H1 (cell line): ENCODE measurements around the gene TMEM198. TPM values are rescaled to one million over a fixed set of nuclear protein-coding genes. Genes with fewer than 3 reads are reported as not detected.

Source experiments
- CTCF ChIA-PET: fragments of 300-600 bp; sonication (Branson Sonifier 250); formaldehyde crosslinking; loops from one replicate; lab custom pipeline; 2021; ENCODE audit not compliant: partially characterized antibody; lab: Charles Lee
- POLR2A ChIA-PET: fragments of 300-600 bp; sonication (Branson Sonifier 250); formaldehyde crosslinking; loops from one replicate; lab custom pipeline; 2021; ENCODE audit warnings: inconsistent platforms; ENCODE audit not compliant: partially characterized antibody; lab: Charles Lee
- DNase-seq, 2 experiments: peaks; one replicate each; pipeline versions ENCODE4 v3.0.0 to v3.0.0-alpha.2; 2010 to 2022; ENCODE audit warnings: low spot score in 2 of 2, low read depth in 1 of 2, mixed read lengths in 1 of 2
- FAIRE-seq: peaks from 2 replicates; lab custom pipeline; 2011; peaks lifted over from hg19 to GRCh38; lab: Jason Lieb, UNC
- H2AFZ ChIP-seq: 2 replicates; pipeline ENCODE4 v1.8.1; 2012; ENCODE audit warnings: low read length, inconsistent platforms
- H2AK5ac ChIP-seq: 2 replicates; pipeline ENCODE4 v1.6.1; 2013; ENCODE audit warnings: low read depth, low read length
- H2BK120ac ChIP-seq: replicated peaks from 2 replicates; pipeline ENCODE3; 2013; ENCODE audit warnings: low read depth, low read length, inconsistent platforms
- H2BK12ac ChIP-seq: 2 replicates; pipeline ENCODE4 v1.6.1; 2013; ENCODE audit warnings: low read depth, low read length
- H2BK15ac ChIP-seq: 2 replicates; pipeline ENCODE4 v1.6.1; 2013; ENCODE audit warnings: low read length
- H2BK20ac ChIP-seq: 2 replicates; pipeline ENCODE4 v1.6.1; 2013; ENCODE audit warnings: low read length
- H2BK5ac ChIP-seq: 2 replicates; pipeline ENCODE4 v1.6.1; 2013; ENCODE audit warnings: low read depth, low read length
- H3K14ac ChIP-seq: 2 replicates; pipeline ENCODE4 v1.6.1; 2013; ENCODE audit warnings: inconsistent platforms; ENCODE audit not compliant: insufficient read length
- H3K18ac ChIP-seq: 2 replicates; pipeline ENCODE4 v1.6.1; 2013; ENCODE audit warnings: low read length; ENCODE audit errors: extremely low read depth
- H3K23ac ChIP-seq: 2 replicates; pipeline ENCODE4 v1.6.1; 2013; ENCODE audit warnings: inconsistent platforms; ENCODE audit not compliant: insufficient read length
- H3K23me2 ChIP-seq: 2 replicates; pipeline ENCODE4 v1.6.1; 2013; ENCODE audit warnings: low read depth, low read length
- H3K27ac ChIP-seq: 2 replicates; pipeline ENCODE4 v1.6.1; 2011; ENCODE audit warnings: low read depth, low read length, inconsistent platforms
- H3K27me3 ChIP-seq, 4 experiments: replicated peaks in 1 of 4; 1 replicate in 1 of 4; 2 replicates in 3 of 4; pipeline versions ENCODE4 v1.6.1 to v1.8.1; 2011 to 2013; ENCODE audit warnings: low read length in 3 of 4, mild to moderate bottlenecking in 3 of 4, inconsistent platforms in 2 of 4, mixed read lengths in 2 of 4, moderate library complexity in 1 of 4; ENCODE audit not compliant: control insufficient read depth in 3 of 4, insufficient read depth in 3 of 4; ENCODE audit errors: extremely low read depth in 1 of 4
- H3K36me3 ChIP-seq, 4 experiments: 2 replicates each; pipeline versions ENCODE4 v1.6.1 to v1.8.1; 2011 to 2013; ENCODE audit warnings: mild to moderate bottlenecking in 4 of 4, low read length in 3 of 4, moderate library complexity in 2 of 4, control low read depth in 1 of 4, inconsistent platforms in 1 of 4; ENCODE audit not compliant: insufficient read depth in 4 of 4, control insufficient read depth in 2 of 4
- H3K4ac ChIP-seq: replicated peaks from 2 replicates; pipeline ENCODE3; 2013; ENCODE audit warnings: low read length, low read depth, mixed read lengths, inconsistent platforms; ENCODE audit not compliant: insufficient read length
- H3K4me1 ChIP-seq, 4 experiments: replicated peaks in 1 of 4; 1 replicate in 1 of 4; 2 replicates in 3 of 4; pipeline versions ENCODE4 v1.6.1 to v1.8.1; 2011 to 2013; ENCODE audit warnings: low read length in 3 of 4, inconsistent platforms in 2 of 4, mixed read lengths in 1 of 4; ENCODE audit not compliant: insufficient read depth in 4 of 4, control insufficient read depth in 3 of 4
- H3K4me2 ChIP-seq, 2 experiments: 2 replicates each; pipeline versions ENCODE4 v1.6.1 to v1.8.1; 2011 to 2013; ENCODE audit warnings: low read depth in 2 of 2, low read length in 2 of 2, control low read depth in 1 of 2, inconsistent platforms in 1 of 2, mild to moderate bottlenecking in 1 of 2; ENCODE audit not compliant: insufficient read depth in 1 of 2
- H3K4me3 ChIP-seq, 4 experiments: fragments of 200-600, 300-600 bp in 1 of 4; sonication (generic), shearing (Covaris generic), sonication (Bioruptor Twin) in 1 of 4; 2 replicates each; pipeline versions ENCODE4 v1.5.1 to v1.8.1; 2011 to 2016; ENCODE audit warnings: low read length in 4 of 4, low read depth in 3 of 4, control low read depth in 2 of 4, inconsistent platforms in 2 of 4, mild to moderate bottlenecking in 2 of 4, mixed read lengths in 1 of 4, moderate library complexity in 1 of 4; ENCODE audit not compliant: insufficient read depth in 2 of 4; ENCODE audit errors: extremely low read depth in 1 of 4
- H3K56ac ChIP-seq: replicated peaks from 2 replicates; pipeline ENCODE3; 2013; ENCODE audit warnings: low read depth, mild to moderate bottlenecking, mixed read lengths, low read length, inconsistent platforms; ENCODE audit not compliant: insufficient read length
- H3K79me1 ChIP-seq: 2 replicates; pipeline ENCODE4 v1.6.1; 2013; ENCODE audit warnings: low read depth, low read length, control low read depth
- H3K79me2 ChIP-seq, 2 experiments: 2 replicates each; pipeline versions ENCODE4 v1.6.1 to v1.8.1; 2012 to 2013; ENCODE audit warnings: low read length in 2 of 2, mild to moderate bottlenecking in 2 of 2, inconsistent platforms in 1 of 2; ENCODE audit not compliant: insufficient read depth in 2 of 2, control insufficient read depth in 1 of 2
- H3K9ac ChIP-seq, 4 experiments: replicated peaks in 1 of 4; 1 replicate in 1 of 4; 2 replicates in 3 of 4; pipeline versions ENCODE4 v1.6.1 to v1.8.1; 2011 to 2013; ENCODE audit warnings: low read depth in 3 of 4, low read length in 3 of 4, control low read depth in 2 of 4, mild to moderate bottlenecking in 2 of 4, moderate library complexity in 2 of 4, inconsistent platforms in 1 of 4; ENCODE audit errors: extremely low read depth in 1 of 4
- H3K9me3 ChIP-seq, 2 experiments: 2 replicates each; pipeline versions ENCODE4 v1.6.1 to v1.8.1; 2012 to 2013; ENCODE audit warnings: mild to moderate bottlenecking in 2 of 2, moderate library complexity in 2 of 2, control low read depth in 1 of 2, inconsistent platforms in 1 of 2, low read depth in 1 of 2, low read length in 1 of 2, mixed read lengths in 1 of 2; ENCODE audit not compliant: insufficient read depth in 2 of 2
- H4K20me1 ChIP-seq, 2 experiments: replicated peaks in 1 of 2; 2 replicates each; pipeline versions ENCODE3 to v1.8.1; 2011 to 2013; ENCODE audit warnings: inconsistent platforms in 2 of 2, low read length in 2 of 2, mild to moderate bottlenecking in 1 of 2; ENCODE audit not compliant: insufficient read depth in 2 of 2, control insufficient read depth in 1 of 2
- H4K5ac ChIP-seq: 2 replicates; pipeline ENCODE4 v1.6.1; 2013; ENCODE audit warnings: low read length, low read depth, mixed read lengths, inconsistent platforms; ENCODE audit not compliant: insufficient read length
- H4K8ac ChIP-seq: 2 replicates; pipeline ENCODE4 v1.8.0; 2013; ENCODE audit warnings: mild to moderate bottlenecking, moderate library complexity, low read length, inconsistent platforms; ENCODE audit not compliant: insufficient read depth; ENCODE audit errors: extremely low read depth
- H4K91ac ChIP-seq: replicated peaks from 2 replicates; pipeline ENCODE3; 2013; ENCODE audit warnings: low read length, mixed read lengths, inconsistent platforms; ENCODE audit not compliant: insufficient read length
- BACH1 ChIP-seq: IDR thresholded peaks from 2 replicates; pipeline ENCODE4 v1.6.1; 2012; ENCODE audit warnings: low read length, improper control_type of control experiment
- CHD2 ChIP-seq: IDR thresholded peaks from 2 replicates; pipeline ENCODE4 v1.6.1; 2012; ENCODE audit warnings: low read length, improper control_type of control experiment
- CTBP2 ChIP-seq: IDR thresholded peaks from 2 replicates; pipeline ENCODE4 v1.7.0; 2011; ENCODE audit warnings: borderline replicate concordance, mild to moderate bottlenecking, moderate library complexity, mixed read lengths, low read length; ENCODE audit not compliant: insufficient read depth, insufficient read length
- EGR1 ChIP-seq: IDR thresholded peaks from 2 replicates; pipeline ENCODE4 v1.6.1; 2011; ENCODE audit warnings: low read depth, low read length, borderline replicate concordance
- EP300 ChIP-seq, 2 experiments: IDR thresholded peaks; 1 replicate in 1 of 2; 2 replicates in 1 of 2; pipeline ENCODE4 v1.6.1; 2011 to 2012; ENCODE audit warnings: low read depth in 2 of 2, low read length in 2 of 2, mild to moderate bottlenecking in 2 of 2, borderline replicate concordance in 1 of 2, inconsistent platforms in 1 of 2, moderate library complexity in 1 of 2
- KDM4A ChIP-seq: IDR thresholded peaks from one replicate; pipeline ENCODE4 v1.7.1; 2012; ENCODE audit warnings: low read depth, mild to moderate bottlenecking, moderate library complexity, low read length, inconsistent platforms; ENCODE audit not compliant: severe bottlenecking
- MAFK ChIP-seq: IDR thresholded peaks from 2 replicates; pipeline ENCODE4 v1.6.1; 2012; ENCODE audit warnings: low read depth, mild to moderate bottlenecking, improper control_type of control experiment, low read length
- POLR2A ChIP-seq, 2 experiments: IDR thresholded peaks; 1 replicate in 1 of 2; 2 replicates in 1 of 2; pipeline ENCODE4 v1.6.1; 2011; ENCODE audit warnings: low read depth in 2 of 2, low read length in 2 of 2, mild to moderate bottlenecking in 2 of 2; ENCODE audit errors: control extremely low read depth in 1 of 2
- SAP30 ChIP-seq: fragments of 300-600 bp; sonication (generic); IDR thresholded peaks from 2 replicates; pipeline ENCODE4 v1.7.1; 2012; ENCODE audit warnings: low read length, moderate library complexity, mild to moderate bottlenecking, inconsistent platforms; ENCODE audit not compliant: insufficient read depth, insufficient replicate concordance
- SIN3A ChIP-seq, 2 experiments: IDR thresholded peaks in 1 of 2; conservative IDR thresholded peaks in 1 of 2; 2 replicates each; pipeline ENCODE4 v1.6.1; 2011 to 2012; ENCODE audit warnings: low read length in 2 of 2, improper control_type of control experiment in 1 of 2, low read depth in 1 of 2, mild to moderate bottlenecking in 1 of 2
- SIX5 ChIP-seq: IDR thresholded peaks from 2 replicates; pipeline ENCODE4 v1.6.1; 2011; ENCODE audit warnings: mild to moderate bottlenecking, low read depth, low read length
- SUZ12 ChIP-seq: fragments of 200-600 bp; sonication (generic); IDR thresholded peaks from 2 replicates; pipeline ENCODE4 v1.6.1; 2012; ENCODE audit warnings: mild to moderate bottlenecking, inconsistent platforms, low read length, moderate library complexity, mixed read lengths
- TAF1 ChIP-seq: IDR thresholded peaks from 2 replicates; pipeline ENCODE4 v1.6.1; 2011; ENCODE audit warnings: mild to moderate bottlenecking, low read depth, low read length
- WGBS, 2 experiments: shearing (Covaris generic) in 1 of 2; methylation state at CpG; one replicate each; pipeline versions ENCODE4 v1.1.6 to v1.1.7; 2013 to 2015; ENCODE audit warnings: low lambda C conversion rate in 2 of 2, mixed read lengths in 2 of 2, inconsistent platforms in 1 of 2, low coverage in 1 of 2, missing lambda C conversion rate in 1 of 2; ENCODE audit not compliant: insufficient replicate concordance in 2 of 2, insufficient coverage in 1 of 2, insufficient read length in 1 of 2; ENCODE audit errors: extremely low coverage in 1 of 2, missing lambda C conversion rate in 1 of 2; 5-methylcytosine and 5-hydroxymethylcytosine counted together
- polyA plus RNA-seq, 7 experiments: library from polyadenylated mRNA; depleted of rRNA in 3 of 7; stranded (reverse) in 5 of 7; unstranded in 2 of 7; fragments of >200 nt in 5 of 7; fragments of 200-250 nt in 2 of 7; gene quantifications; 1 replicate in 5 of 7; 2 replicates in 1 of 7; 4 replicates in 1 of 7; pipeline versions ENCODE4 v1.2.1 to v1.2.3, GENCODE V29; 2011 to 2013; ENCODE audit warnings: missing spikeins in 2 of 7, mixed read lengths in 2 of 7
- total RNA-seq: library from RNA; stranded (reverse); fragmentation: NEBNext Ultra II Directional; extraction: Animal tissue kit (Norgen Biotek cat#: 25700); gene quantifications from 2 replicates; pipeline ENCODE4 v1.2.1, GENCODE V29; 2021

The TMEM198 gene
- total and polyA plus RNA-seq, 2 of the 8 experiments (the other 6 are each of a cell fraction or from before 2014, with no cell fraction given): 10.2 to 10.4 TPM

GRCh38 chr2:219527076-219527394 is 16.8 kb upstream of the TMEM198 start:
- H2BK20ac ChIP-seq: no peak overlapping the region
- no peaks in the 10 kb centered on the region for H3K79me1 ChIP-seq
- H3K56ac ChIP-seq: no peak overlapping the region
- no peak overlapping the region for H4K5ac ChIP-seq
- DNase-seq: no peak
- no peaks in the 10 kb centered on the region for H3K9me3 ChIP-seq
- H3K36me3 ChIP-seq: no peaks in the 10 kb centered on the region
- no peak overlapping the region for H4K8ac ChIP-seq
- 88% methylated on average over 6 of the region's 6 CpGs; no CpG with 5 or more reads in 1 of the 2 experiments for WGBS, 2 experiments
- no peak for FAIRE-seq
- no peak overlapping the region for H3K27ac ChIP-seq
- H3K4me3 ChIP-seq: no peak overlapping the region
- ChIA-PET POLR2A (interaction anchor here (0.6 to 3.8 kb wide), 11 partner anchors 11 to 310 kb away, joined by 3 to 14 read pairs (median 3); partner anchors contain the start of genes CHPF and TMEM198), CTCF (interaction anchor here (0.8 to 113.1 kb wide), 15 partner anchors 5 to 469 kb away, joined by 3 to 7248 read pairs (median 5); partner anchors contain the start of genes ASIC4, CHPF, DES and GMPPA)
- peaks cover 2% of the 10 kb centered on the region; the same call in 1 of the 2 replicates for H3K23me2 ChIP-seq
- H2AK5ac ChIP-seq: no peak overlapping the region; the same call in 1 of the 2 replicates
- H3K18ac ChIP-seq: no peak overlapping the region
- no peaks in the 10 kb centered on the region for H4K20me1 ChIP-seq
- no peak overlapping the region for H3K14ac ChIP-seq
- H2BK15ac ChIP-seq: peak overlapping the region; percentile 95; the same call in 1 of the 2 replicates
- H2BK120ac ChIP-seq: no peak overlapping the region
- H3K23ac ChIP-seq: no peak overlapping the region
- H4K91ac ChIP-seq: no peak overlapping the region
- H3K4ac ChIP-seq: no peak overlapping the region
- peaks cover 0 to 24% (median 12%) of the 10 kb centered on the region in 4 experiments; a peak in 6 of 7 replicates for H3K27me3 ChIP-seq
- peak overlapping the region; percentile 33; the same call in 1 of the 2 replicates for H2BK12ac ChIP-seq
- H3K4me2 ChIP-seq: no peak overlapping the region
- no peak overlapping the region for H2BK5ac ChIP-seq
- H3K9ac ChIP-seq: no peak overlapping the region
- no peak overlapping the region for H2AFZ ChIP-seq
- peaks cover 0 to 20% (median 10%) of the 10 kb centered on the region in 4 experiments; a peak in 6 of 7 replicates for H3K4me1 ChIP-seq
- H3K79me2 ChIP-seq: no peaks in the 10 kb centered on the region
- TF ChIP-seq MAFK (no peak), SIX5 (no peak), POLR2A (IDR thresholded peaks at IDR 0.05; ENCODE audit: control extremely low read depth in 1 of 2, low read depth in 2 of 2, low read length in 2 of 2) (no peak), SAP30 (no peak), SIN3A (conservative IDR thresholded peaks at IDR 0.05 in 1 of 2, IDR thresholded peaks at IDR 0.05 in 1 of 2; ENCODE audit: low read depth in 1 of 2, low read length in 2 of 2) (no peak), TAF1 (no peak), EP300 (IDR thresholded peaks at IDR 0.05; ENCODE audit: borderline replicate concordance in 1 of 2, low read depth in 2 of 2, low read length in 2 of 2) (no peak), CTBP2 (no peak), CHD2 (no peak), KDM4A (no peak), BACH1 (no peak), SUZ12 (no peak), EGR1 (no peak)
